Measurements from ENCODE around the gene SFMBT2. TPM values are rescaled to one million over a fixed set of nuclear protein-coding genes. Genes with fewer than 3 reads are reported as not detected.

SFMBT2 gene
- total RNA-seq, 1 donor from 2014 or later: 18.7 TPM

DNA sequence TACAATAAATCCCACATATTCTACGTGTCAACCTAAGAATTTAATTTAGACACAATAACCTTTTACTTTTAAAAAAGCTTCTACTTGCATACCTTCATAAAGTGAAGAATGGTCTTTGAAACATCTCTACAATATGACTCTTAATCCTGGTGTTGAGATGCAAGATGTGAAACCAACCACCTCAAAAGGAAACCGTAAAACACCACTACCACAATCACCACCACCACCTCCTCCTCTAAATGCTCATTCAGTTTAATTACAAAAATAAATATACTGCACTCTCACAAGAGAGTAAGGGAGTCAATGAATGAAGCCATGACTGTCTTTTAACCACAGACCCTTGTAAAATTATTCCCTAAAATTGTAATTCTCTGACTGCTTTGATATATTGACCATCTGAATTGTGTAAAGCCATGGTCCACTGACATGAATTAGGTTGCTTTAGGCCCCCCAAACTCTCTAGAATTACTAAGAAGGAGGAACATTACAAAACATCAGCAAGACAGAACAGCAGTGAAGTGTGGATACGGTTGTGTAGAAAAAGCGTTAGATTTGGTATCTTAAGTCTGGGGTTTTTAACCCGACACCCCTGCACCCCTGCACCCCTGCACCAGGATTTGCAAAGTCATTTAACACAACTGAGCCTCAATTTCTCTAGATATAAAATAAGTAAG lies 171.4 kb downstream of the SFMBT2 start:
- TF ChIP-seq, protein P1, sequence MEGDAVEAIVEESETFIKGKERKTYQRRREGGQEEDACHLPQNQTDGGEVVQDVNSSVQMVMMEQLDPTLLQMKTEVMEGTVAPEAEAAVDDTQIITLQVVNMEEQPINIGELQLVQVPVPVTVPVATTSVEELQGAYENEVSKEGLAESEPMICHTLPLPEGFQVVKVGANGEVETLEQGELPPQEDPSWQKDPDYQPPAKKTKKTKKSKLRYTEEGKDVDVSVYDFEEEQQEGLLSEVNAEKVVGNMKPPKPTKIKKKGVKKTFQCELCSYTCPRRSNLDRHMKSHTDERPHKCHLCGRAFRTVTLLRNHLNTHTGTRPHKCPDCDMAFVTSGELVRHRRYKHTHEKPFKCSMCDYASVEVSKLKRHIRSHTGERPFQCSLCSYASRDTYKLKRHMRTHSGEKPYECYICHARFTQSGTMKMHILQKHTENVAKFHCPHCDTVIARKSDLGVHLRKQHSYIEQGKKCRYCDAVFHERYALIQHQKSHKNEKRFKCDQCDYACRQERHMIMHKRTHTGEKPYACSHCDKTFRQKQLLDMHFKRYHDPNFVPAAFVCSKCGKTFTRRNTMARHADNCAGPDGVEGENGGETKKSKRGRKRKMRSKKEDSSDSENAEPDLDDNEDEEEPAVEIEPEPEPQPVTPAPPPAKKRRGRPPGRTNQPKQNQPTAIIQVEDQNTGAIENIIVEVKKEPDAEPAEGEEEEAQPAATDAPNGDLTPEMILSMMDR (IDR thresholded peaks at IDR 0.05): no peak
- H3K9me3 Mint-ChIP-seq: no peaks in the 10 kb centered on the region
- H3K4me1 Mint-ChIP-seq: peaks cover 18% of the 10 kb centered on the region
- ATAC-seq (ENCODE audit: low read depth) (no peak), DNase-seq (no peak)
- no peak overlapping the region for H3K27ac Mint-ChIP-seq
- H3K4me3 Mint-ChIP-seq: no peak overlapping the region
- ChIA-PET POLR2A (no interaction called here), CTCF (no interaction called here)
- intact Hi-C loops (cut with micrococcal nuclease): no loop called here
- no peaks in the 10 kb centered on the region for H3K27me3 Mint-ChIP-seq
- peaks cover 22% of the 10 kb centered on the region for H3K36me3 Mint-ChIP-seq (ENCODE audit: low read depth)

DNA sequence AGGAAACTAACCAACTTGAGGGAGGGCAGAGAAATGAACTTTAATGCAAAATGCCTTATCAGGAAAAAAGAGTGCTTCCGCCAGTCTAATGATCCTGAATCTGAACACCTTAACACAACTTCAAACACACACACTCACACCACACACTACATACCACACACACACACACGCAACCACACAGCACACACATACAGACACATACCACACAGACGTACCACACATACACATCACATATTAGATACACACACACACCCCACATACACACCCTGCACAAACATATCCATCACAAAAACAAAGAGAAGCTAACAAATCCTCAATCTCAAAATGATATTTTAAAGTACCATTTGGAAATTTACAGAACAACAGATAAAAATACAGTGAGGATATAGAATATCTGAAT lies 175.5 kb downstream of the SFMBT2 start:
- H3K4me3 Mint-ChIP-seq: no peak overlapping the region
- POLR2A ChIA-PET: no interaction called here
- peaks cover 13% of the 10 kb centered on the region for H3K36me3 Mint-ChIP-seq (ENCODE audit: low read depth)
- peaks cover 6% of the 10 kb centered on the region for H3K4me1 Mint-ChIP-seq
- no peak for DNase-seq
- H3K27me3 Mint-ChIP-seq: no peaks in the 10 kb centered on the region
- no peak overlapping the region for H3K27ac Mint-ChIP-seq
- CTCF ChIA-PET: interaction anchor here (1.1 kb wide), 1 partner anchor 114 kb away, joined by 3 read pairs; no protein-coding TSS in a partner anchor
- no peak for ATAC-seq (ENCODE audit: low read depth)
- TF ChIP-seq, protein P1 (IDR thresholded peaks at IDR 0.05): no peak
- H3K9me3 Mint-ChIP-seq: no peaks in the 10 kb centered on the region
- intact Hi-C loops (cut with micrococcal nuclease): no loop called here

GRCh38 chr10:7234109-7234508 lies 176.7 kb downstream of the SFMBT2 start:
- no peak overlapping the region for H3K27ac Mint-ChIP-seq
- H3K4me3 Mint-ChIP-seq: no peak overlapping the region
- TF ChIP-seq, protein P1 (IDR thresholded peaks at IDR 0.05): no peak
- ATAC-seq (ENCODE audit: low read depth) (no peak), DNase-seq (no peak)
- no peaks in the 10 kb centered on the region for H3K9me3 Mint-ChIP-seq
- H3K4me1 Mint-ChIP-seq: peaks cover 6% of the 10 kb centered on the region
- intact Hi-C loops (cut with micrococcal nuclease): no loop called here
- H3K27me3 Mint-ChIP-seq: no peaks in the 10 kb centered on the region
- POLR2A ChIA-PET: no interaction called here
- H3K36me3 Mint-ChIP-seq (ENCODE audit: low read depth): peaks cover 16% of the 10 kb centered on the region
- CTCF ChIA-PET: no interaction called here

DNA sequence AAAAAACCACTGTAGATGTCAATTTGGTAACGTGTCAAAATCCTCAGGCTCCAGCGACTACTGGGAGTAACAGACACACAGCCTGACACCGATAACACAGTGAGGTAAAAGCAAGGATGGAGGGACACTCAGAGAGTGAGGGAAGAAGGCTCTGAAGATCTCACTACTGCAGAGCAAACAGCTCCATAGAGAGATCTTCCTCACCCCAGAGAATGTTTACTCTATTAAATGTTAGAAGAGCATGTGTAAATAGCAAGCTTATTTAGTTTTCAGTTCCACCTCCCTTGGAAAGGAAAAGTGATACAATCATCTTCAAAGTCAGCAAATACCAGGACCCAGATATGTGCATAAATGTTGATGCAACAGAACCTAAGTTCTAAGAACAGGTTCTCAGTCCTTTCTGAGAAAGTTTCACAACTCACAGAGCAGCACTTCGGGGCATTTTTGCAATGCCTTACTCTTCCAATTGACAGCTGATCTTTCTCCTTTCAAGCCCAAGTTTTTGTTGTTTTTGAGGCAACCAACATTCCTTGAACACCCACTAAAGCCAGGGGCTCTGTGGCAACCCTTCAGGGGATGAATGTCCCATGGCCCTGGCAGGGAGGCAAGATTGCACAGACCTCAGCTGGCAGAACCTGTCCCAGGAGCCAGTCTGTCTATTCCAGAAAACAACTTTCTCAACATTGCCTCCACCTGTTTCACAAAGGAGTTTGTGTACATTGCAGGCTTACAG lies 177.4 kb downstream of the SFMBT2 start:
- Mint-ChIP-seq H3K9me3 (no peaks in the 10 kb centered on the region), H3K4me3 (no peak overlapping the region), H3K4me1 (peaks cover 3% of the 10 kb centered on the region), H3K27ac (no peak overlapping the region), H3K36me3 (ENCODE audit: low read depth) (peaks cover 18% of the 10 kb centered on the region), H3K27me3 (no peaks in the 10 kb centered on the region)
- no peak for DNase-seq
- ATAC-seq (ENCODE audit: low read depth): no peak
- CTCF ChIA-PET: no interaction called here
- POLR2A ChIA-PET: no interaction called here
- TF ChIP-seq, protein P1 (IDR thresholded peaks at IDR 0.05): no peak
- intact Hi-C loops (cut with micrococcal nuclease): no loop called here

Measured in activated B cell treated with CpG ODN at 0.5 μM for 24 hours (primary cell).